H9 (cell line): Measurements from ENCODE around the gene CCDC78. TPM values are rescaled to one million over a fixed set of nuclear protein-coding genes. Genes with fewer than 3 reads are reported as not detected.

Experiments
- DNase-seq: peaks from one replicate; pipeline ENCODE4 v3.0.0-alpha.2; 2017
- H2AFZ ChIP-seq: one replicate; pipeline ENCODE4 v1.6.1; 2013; ENCODE audit warnings: mild to moderate bottlenecking, low read length, control low read depth, moderate library complexity
- H2AK5ac ChIP-seq: 2 replicates; pipeline ENCODE4 v1.6.1; 2013; ENCODE audit warnings: low read length, control low read depth, mixed read lengths; ENCODE audit not compliant: insufficient read length
- H2BK120ac ChIP-seq: one replicate; pipeline ENCODE4 v1.6.1; 2013; ENCODE audit warnings: low read depth, mild to moderate bottlenecking, low read length, control low read depth, inconsistent platforms; ENCODE audit not compliant: poor library complexity, severe bottlenecking
- H2BK12ac ChIP-seq: 2 replicates; pipeline ENCODE4 v1.6.1; 2013; ENCODE audit warnings: low read length, control low read depth, mixed read lengths, low read depth; ENCODE audit not compliant: insufficient read length
- H2BK15ac ChIP-seq: 2 replicates; pipeline ENCODE4 v1.6.1; 2013; ENCODE audit warnings: low read depth, low read length, control low read depth
- H2BK20ac ChIP-seq: one replicate; pipeline ENCODE4 v1.6.1; 2013; ENCODE audit warnings: low read depth, mild to moderate bottlenecking, low read length, control low read depth, inconsistent platforms; ENCODE audit not compliant: poor library complexity, severe bottlenecking
- H2BK5ac ChIP-seq: 2 replicates; pipeline ENCODE4 v1.6.1; 2013; ENCODE audit warnings: low read length, control low read depth, mixed read lengths; ENCODE audit not compliant: insufficient read length
- H3K14ac ChIP-seq: 2 replicates; pipeline ENCODE4 v1.6.1; 2013; ENCODE audit warnings: low read length, control low read depth; ENCODE audit not compliant: insufficient read depth
- H3K18ac ChIP-seq: 2 replicates; pipeline ENCODE4 v1.6.1; 2013; ENCODE audit warnings: low read depth, mild to moderate bottlenecking, mixed read lengths, low read length, control low read depth; ENCODE audit not compliant: insufficient read length
- H3K23ac ChIP-seq: 2 replicates; pipeline ENCODE4 v1.6.1; 2013; ENCODE audit warnings: low read length, control low read depth, mixed read lengths, low read depth; ENCODE audit not compliant: insufficient read length
- H3K23me2 ChIP-seq: 2 replicates; pipeline ENCODE4 v1.6.1; 2013; ENCODE audit warnings: low read depth, mild to moderate bottlenecking, mixed read lengths, low read length, control low read depth; ENCODE audit not compliant: insufficient read length, poor library complexity, severe bottlenecking
- H3K27ac ChIP-seq: 2 replicates; pipeline ENCODE4 v1.5.1; 2013; ENCODE audit warnings: low read length, control low read depth, mixed read lengths, low read depth; ENCODE audit not compliant: insufficient read length
- H3K27me3 ChIP-seq: 2 replicates; pipeline ENCODE4 v1.6.1; 2013; ENCODE audit warnings: low read length, control low read depth, inconsistent platforms; ENCODE audit not compliant: insufficient read depth
- H3K4ac ChIP-seq: 2 replicates; pipeline ENCODE4 v1.6.1; 2013; ENCODE audit warnings: low read depth, mild to moderate bottlenecking, control low read depth, inconsistent platforms, low read length, moderate library complexity
- H3K4me1 ChIP-seq: 2 replicates; pipeline ENCODE4 v1.6.1; 2013; ENCODE audit warnings: low read length, control low read depth, inconsistent platforms; ENCODE audit not compliant: insufficient read depth
- H3K4me2 ChIP-seq: 2 replicates; pipeline ENCODE4 v1.6.1; 2013; ENCODE audit warnings: low read length, control low read depth, mixed read lengths; ENCODE audit not compliant: insufficient read length, insufficient read depth
- H3K56ac ChIP-seq: 2 replicates; pipeline ENCODE4 v1.6.1; 2013; ENCODE audit warnings: low read depth, mild to moderate bottlenecking, mixed read lengths, low read length, control low read depth; ENCODE audit not compliant: insufficient read length
- H3K79me1 ChIP-seq: 2 replicates; pipeline ENCODE4 v1.6.1; 2013; ENCODE audit warnings: low read depth, mild to moderate bottlenecking, moderate library complexity, low read length, control low read depth, inconsistent platforms; ENCODE audit not compliant: insufficient read depth, poor library complexity, severe bottlenecking
- H3K79me2 ChIP-seq: 2 replicates; pipeline ENCODE4 v1.6.1; 2013; ENCODE audit warnings: low read length, control low read depth, inconsistent platforms; ENCODE audit not compliant: insufficient read depth
- H3K9ac ChIP-seq: 2 replicates; pipeline ENCODE4 v1.6.1; 2013; ENCODE audit warnings: low read length, control low read depth, mixed read lengths; ENCODE audit not compliant: insufficient read length; ENCODE audit errors: extremely low read depth
- H3K9me3 ChIP-seq: one replicate; pipeline ENCODE4 v1.6.1; 2013; ENCODE audit warnings: low read depth, low read length, inconsistent platforms; ENCODE audit not compliant: control insufficient read depth
- H3T11ph ChIP-seq: one replicate; pipeline ENCODE4 v1.6.1; 2013; ENCODE audit warnings: mild to moderate bottlenecking, low read length, control low read depth, inconsistent platforms
- H4K20me1 ChIP-seq: one replicate; pipeline ENCODE4 v1.6.1; 2013; ENCODE audit not compliant: control insufficient read depth, insufficient read length, insufficient read depth
- H4K5ac ChIP-seq: 2 replicates; pipeline ENCODE4 v1.6.1; 2013; ENCODE audit warnings: low read depth, mild to moderate bottlenecking, mixed read lengths, low read length, control low read depth; ENCODE audit not compliant: insufficient read length
- H4K8ac ChIP-seq: replicated peaks from 2 replicates; pipeline ENCODE4 v1.6.1; 2013; ENCODE audit warnings: low read length, control low read depth, mixed read lengths, low read depth; ENCODE audit not compliant: insufficient read length
- H4K91ac ChIP-seq: 2 replicates; pipeline ENCODE4 v1.6.1; 2013; ENCODE audit warnings: low read depth, mild to moderate bottlenecking, moderate library complexity, mixed read lengths, low read length, control low read depth; ENCODE audit not compliant: insufficient read length
- H3K27ac Mint-ChIP-seq, 3 experiments: 2 replicates in 2 of 3; 3 replicates in 1 of 3; pipeline ENCODE4 v1.8.0; 2020 to 2021; ENCODE audit warnings: mixed read lengths in 3 of 3, mild to moderate bottlenecking in 1 of 3, moderate library complexity in 1 of 3
- H3K27me3 Mint-ChIP-seq: 2 replicates; pipeline ENCODE4 v1.8.0; 2021; ENCODE audit warnings: low read depth, mild to moderate bottlenecking, moderate library complexity, mixed read lengths
- H3K36me3 Mint-ChIP-seq, 3 experiments: 2 replicates in 2 of 3; 3 replicates in 1 of 3; pipeline ENCODE4 v1.8.0; 2020 to 2021; ENCODE audit warnings: low read depth in 3 of 3, mixed read lengths in 3 of 3; ENCODE audit not compliant: insufficient read depth in 1 of 3
- H3K4me1 Mint-ChIP-seq, 2 experiments: 2 replicates each; pipeline ENCODE4 v1.8.0; 2020; ENCODE audit warnings: mixed read lengths in 2 of 2
- H3K4me3 Mint-ChIP-seq, 2 experiments: 2 replicates in 1 of 2; 3 replicates in 1 of 2; pipeline ENCODE4 v1.8.0; 2020 to 2021; ENCODE audit warnings: mild to moderate bottlenecking in 2 of 2, mixed read lengths in 2 of 2, moderate library complexity in 1 of 2
- H3K9me3 Mint-ChIP-seq, 2 experiments: 2 replicates in 1 of 2; 3 replicates in 1 of 2; pipeline ENCODE4 v1.8.0; 2020; ENCODE audit warnings: mild to moderate bottlenecking in 2 of 2, mixed read lengths in 2 of 2, moderate library complexity in 1 of 2
- WGBS: extraction: QIAGEN DNeasy Blood & Tissue Kit; methylation state at CpG from one replicate; pipeline ENCODE4 v1.1.7; 2013; ENCODE audit warnings: missing lambda C conversion rate, low lambda C conversion rate, mixed read lengths; ENCODE audit not compliant: insufficient read length; ENCODE audit errors: extremely low coverage; 5-methylcytosine and 5-hydroxymethylcytosine counted together
- total RNA-seq: library from RNA; stranded (reverse); gene quantifications from 2 replicates; pipeline ENCODE4 v1.2.1, GENCODE V29; 2021
- TF ChIP-seq, protein P1 (sequence below): fragments of 200-600 bp; sonication (generic); conservative IDR thresholded peaks from 3 replicates; pipeline ENCODE4 v1.8.0; 2021; ENCODE audit warnings: antibody characterized with exemption, mild to moderate bottlenecking

The CCDC78 gene
- total RNA-seq, 1 experiment from 2014 or later = 12.1 TPM

DNA sequence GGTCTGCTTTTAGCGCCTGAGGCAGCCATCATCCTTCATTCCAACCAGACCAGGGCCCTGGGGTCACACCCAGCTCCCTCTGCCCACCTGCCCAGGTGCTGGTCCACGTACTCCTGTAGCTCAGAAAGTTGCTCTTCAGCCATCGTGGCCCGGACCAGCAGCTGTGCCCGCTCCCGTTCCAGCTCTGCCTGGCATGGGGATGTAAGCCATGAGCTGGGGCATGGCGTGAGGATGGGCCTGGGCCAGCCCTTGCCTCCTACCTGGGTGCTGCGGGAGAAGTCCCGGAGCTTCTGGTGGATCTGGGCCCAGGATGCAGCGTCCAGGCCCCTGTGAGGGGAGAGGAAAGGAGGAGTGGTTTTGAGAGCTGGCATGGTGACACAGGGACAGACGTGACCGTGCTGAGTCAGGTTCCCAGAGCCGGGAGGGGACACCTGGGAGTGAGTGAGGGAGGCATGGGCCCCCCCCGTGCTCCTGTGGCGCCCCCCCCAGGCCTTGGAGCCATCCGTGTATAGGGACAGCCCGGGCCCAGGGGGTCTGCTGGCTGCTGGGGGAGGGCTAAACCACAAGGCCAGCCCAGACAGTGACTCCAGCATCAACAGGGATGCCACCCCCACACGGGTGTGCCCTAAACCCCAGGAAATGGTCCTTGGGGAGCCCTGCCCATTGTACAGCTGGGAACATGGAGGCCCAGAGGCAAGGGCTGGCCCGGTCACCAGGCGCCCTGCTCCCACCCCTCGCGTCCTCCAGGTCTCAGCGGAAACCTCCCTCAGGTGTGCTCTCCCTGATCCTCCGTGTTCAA lies 3.2 kb downstream of the CCDC78 start:
- Mint-ChIP-seq H3K36me3 (peaks cover 0 to 5% (median 3%) of the 10 kb centered on the region in 3 experiments; a peak in 1 of 7 replicates), H3K4me3 (no peak overlapping the region), H3K9me3 (no peaks in the 10 kb centered on the region), H3K27me3 (peaks cover 27% of the 10 kb centered on the region), H3K4me1 (peaks cover 8 to 18% of the 10 kb centered on the region in 2 experiments), H3K27ac (no peak overlapping the region)
- H3K4ac ChIP-seq = no peak overlapping the region
- TF ChIP-seq, protein P1, sequence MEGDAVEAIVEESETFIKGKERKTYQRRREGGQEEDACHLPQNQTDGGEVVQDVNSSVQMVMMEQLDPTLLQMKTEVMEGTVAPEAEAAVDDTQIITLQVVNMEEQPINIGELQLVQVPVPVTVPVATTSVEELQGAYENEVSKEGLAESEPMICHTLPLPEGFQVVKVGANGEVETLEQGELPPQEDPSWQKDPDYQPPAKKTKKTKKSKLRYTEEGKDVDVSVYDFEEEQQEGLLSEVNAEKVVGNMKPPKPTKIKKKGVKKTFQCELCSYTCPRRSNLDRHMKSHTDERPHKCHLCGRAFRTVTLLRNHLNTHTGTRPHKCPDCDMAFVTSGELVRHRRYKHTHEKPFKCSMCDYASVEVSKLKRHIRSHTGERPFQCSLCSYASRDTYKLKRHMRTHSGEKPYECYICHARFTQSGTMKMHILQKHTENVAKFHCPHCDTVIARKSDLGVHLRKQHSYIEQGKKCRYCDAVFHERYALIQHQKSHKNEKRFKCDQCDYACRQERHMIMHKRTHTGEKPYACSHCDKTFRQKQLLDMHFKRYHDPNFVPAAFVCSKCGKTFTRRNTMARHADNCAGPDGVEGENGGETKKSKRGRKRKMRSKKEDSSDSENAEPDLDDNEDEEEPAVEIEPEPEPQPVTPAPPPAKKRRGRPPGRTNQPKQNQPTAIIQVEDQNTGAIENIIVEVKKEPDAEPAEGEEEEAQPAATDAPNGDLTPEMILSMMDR = no peak
- no peak overlapping the region for H3K23ac ChIP-seq
- no peaks in the 10 kb centered on the region for H3K9me3 ChIP-seq
- no peak overlapping the region for H3K56ac ChIP-seq
- no peaks in the 10 kb centered on the region for H3K4me1 ChIP-seq
- H4K91ac ChIP-seq = no peak overlapping the region
- H4K8ac ChIP-seq = no peak overlapping the region
- no peak overlapping the region; the same call in 1 of the 2 replicates for H3K14ac ChIP-seq
- H2BK20ac ChIP-seq = no peak overlapping the region
- DNase-seq = no peak
- no peaks in the 10 kb centered on the region for H3K79me2 ChIP-seq
- no peaks in the 10 kb centered on the region for H4K20me1 ChIP-seq
- no peak overlapping the region for H2AK5ac ChIP-seq
- H2AFZ ChIP-seq = no peak overlapping the region
- no peaks in the 10 kb centered on the region for H3K79me1 ChIP-seq
- no peak overlapping the region for H4K5ac ChIP-seq
- H2BK12ac ChIP-seq = no peak overlapping the region
- no peak overlapping the region for H2BK5ac ChIP-seq
- WGBS = no CpG with 5 or more reads among the region's 24 CpGs
- H3K4me2 ChIP-seq = no peak overlapping the region
- no peak overlapping the region for H3K9ac ChIP-seq
- H3K27ac ChIP-seq = no peak overlapping the region
- no peak overlapping the region for H2BK15ac ChIP-seq
- no peak overlapping the region for H3K18ac ChIP-seq
- H3K27me3 ChIP-seq = no peaks in the 10 kb centered on the region
- no peak overlapping the region for H2BK120ac ChIP-seq
- H3K23me2 ChIP-seq = peaks cover 9% of the 10 kb centered on the region
- no peak overlapping the region for H3T11ph ChIP-seq
